A673 (cell line): ENCODE measurements around the gene PHRF1. TPM values are rescaled to one million over a fixed set of nuclear protein-coding genes. Genes with fewer than 3 reads are reported as not detected.
A peak's percentile ranks its signal among the peaks of the same experiment; 100 is the strongest.

Source experiments
- BruUV-seq: library from RNA; stranded (reverse); fragments of 400-500 nt; replicated peaks from 2 replicates; lab custom pipeline; 2021; lab: Mats Ljungman, UMichigan
- CTCF ChIA-PET: fragments of 300-600 bp; sonication (Branson Sonifier 250); formaldehyde crosslinking; loops from one replicate; lab custom pipeline; 2022; ENCODE audit warnings: antibody characterized with exemption; lab: Charles Lee
- POLR2A ChIA-PET: fragments of 300-600 bp; sonication (Branson Sonifier 250); formaldehyde crosslinking; loops from one replicate; lab custom pipeline; 2022; ENCODE audit warnings: antibody characterized with exemption; ENCODE audit not compliant: low non-redundant PET; lab: Charles Lee
- DNase-seq: peaks from one replicate; pipeline ENCODE4 v3.0.0-alpha.2; 2015; ENCODE audit warnings: low spot score
- H3K27ac ChIP-seq: fragments of 200-600 bp; sonication (generic); 2 replicates; pipeline ENCODE4 v1.5.1; 2016; ENCODE audit warnings: mixed run types, low read depth, mild to moderate bottlenecking, mixed read lengths, antibody characterized with exemption, low read length; ENCODE audit not compliant: poor library complexity, severe bottlenecking
- H3K27me3 ChIP-seq: fragments of 200-600 bp; sonication (generic); replicated peaks from 2 replicates; pipeline ENCODE4 v1.6.1; 2017; ENCODE audit warnings: mixed run types, low read depth, mild to moderate bottlenecking, mixed read lengths, antibody characterized with exemption, low read length; ENCODE audit not compliant: insufficient read depth, poor library complexity
- H3K36me3 ChIP-seq: fragments of 200-600 bp; sonication (generic); 2 replicates; pipeline ENCODE4 v1.6.1; 2016; ENCODE audit warnings: mixed run types, mild to moderate bottlenecking, mixed read lengths, antibody characterized with exemption, low read length; ENCODE audit not compliant: insufficient read depth, poor library complexity, severe bottlenecking
- H3K4me1 ChIP-seq: fragments of 200-600 bp; sonication (generic); 2 replicates; pipeline ENCODE4 v1.6.1; 2017; ENCODE audit warnings: mixed run types, mild to moderate bottlenecking, mixed read lengths, antibody characterized with exemption, low read length; ENCODE audit not compliant: insufficient read depth, poor library complexity, severe bottlenecking
- H3K4me3 ChIP-seq: fragments of 200-600 bp; sonication (generic); 2 replicates; pipeline ENCODE4 v1.5.1; 2016; ENCODE audit warnings: low read depth, mixed run types, mild to moderate bottlenecking, mixed read lengths, low read length; ENCODE audit not compliant: poor library complexity, severe bottlenecking
- H3K9me3 ChIP-seq: fragments of 200-600 bp; sonication (generic); 2 replicates; pipeline ENCODE4 v1.6.1; 2016; ENCODE audit warnings: mixed run types, low read depth, mild to moderate bottlenecking, mixed read lengths, antibody characterized with exemption, low read length; ENCODE audit not compliant: poor library complexity, severe bottlenecking
- EZH2 ChIP-seq: fragments of 200-600 bp; sonication (generic); IDR thresholded peaks from 2 replicates; pipeline ENCODE4 v1.6.1; 2017; ENCODE audit warnings: borderline replicate concordance, low read depth, mild to moderate bottlenecking, mixed read lengths, antibody characterized with exemption, low read length; ENCODE audit not compliant: poor library complexity, severe bottlenecking
- intact Hi-C: fragments of 100-400 bp; cut with micrococcal nuclease; formaldehyde crosslinking; loops from one replicate; pipeline ENCODE4 v1.10.0; 2022; ENCODE audit not compliant: unreplicated experiment
- microRNA-seq: library from miRNA; unstranded; fragments of <30 nt; microRNA quantifications from one replicate; pipeline ENCODE4 v1.2.0, GENCODE V29; 2021
- total RNA-seq: library from RNA; stranded (reverse); gene quantifications from 2 replicates; pipeline ENCODE4 v1.2.3, GENCODE V29; 2021
- TF ChIP-seq, protein P1 (sequence below): fragments of 300-800, 200-600 bp; sonication (generic); conservative IDR thresholded peaks from 2 replicates; pipeline ENCODE4 v1.5.1; 2017; ENCODE audit warnings: low read depth, mild to moderate bottlenecking, antibody characterized with exemption, low read length, moderate library complexity, mixed read lengths

PHRF1 gene
- total RNA-seq, 1 experiment from 2014 or later = 43.0 TPM

DNA sequence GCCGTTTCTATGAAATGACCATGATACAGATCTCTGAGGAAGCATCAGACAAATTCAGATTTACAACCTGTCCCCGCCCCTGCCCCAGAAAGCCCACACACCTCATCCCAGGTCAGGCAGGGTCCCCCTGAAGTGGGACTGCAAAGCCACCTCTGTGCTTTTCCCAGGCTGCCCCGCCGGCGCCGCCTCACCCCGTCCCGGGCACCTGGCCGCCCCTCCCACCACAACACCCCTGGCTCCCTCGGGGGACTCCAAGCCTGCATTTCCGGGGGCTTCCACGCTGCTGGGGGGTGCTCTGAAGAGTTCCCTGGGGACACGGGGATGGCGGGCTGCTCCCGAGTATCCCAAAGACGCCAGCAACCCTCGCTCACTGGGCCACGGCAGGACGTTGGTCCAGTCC lies 84.0 kb downstream of the PHRF1 start:
- no peak for DNase-seq
- no peaks in the 10 kb centered on the region for H3K9me3 ChIP-seq
- H3K4me1 ChIP-seq = peaks cover 9% of the 10 kb centered on the region
- TF ChIP-seq EZH2 = no peak
- TF ChIP-seq, protein P1, sequence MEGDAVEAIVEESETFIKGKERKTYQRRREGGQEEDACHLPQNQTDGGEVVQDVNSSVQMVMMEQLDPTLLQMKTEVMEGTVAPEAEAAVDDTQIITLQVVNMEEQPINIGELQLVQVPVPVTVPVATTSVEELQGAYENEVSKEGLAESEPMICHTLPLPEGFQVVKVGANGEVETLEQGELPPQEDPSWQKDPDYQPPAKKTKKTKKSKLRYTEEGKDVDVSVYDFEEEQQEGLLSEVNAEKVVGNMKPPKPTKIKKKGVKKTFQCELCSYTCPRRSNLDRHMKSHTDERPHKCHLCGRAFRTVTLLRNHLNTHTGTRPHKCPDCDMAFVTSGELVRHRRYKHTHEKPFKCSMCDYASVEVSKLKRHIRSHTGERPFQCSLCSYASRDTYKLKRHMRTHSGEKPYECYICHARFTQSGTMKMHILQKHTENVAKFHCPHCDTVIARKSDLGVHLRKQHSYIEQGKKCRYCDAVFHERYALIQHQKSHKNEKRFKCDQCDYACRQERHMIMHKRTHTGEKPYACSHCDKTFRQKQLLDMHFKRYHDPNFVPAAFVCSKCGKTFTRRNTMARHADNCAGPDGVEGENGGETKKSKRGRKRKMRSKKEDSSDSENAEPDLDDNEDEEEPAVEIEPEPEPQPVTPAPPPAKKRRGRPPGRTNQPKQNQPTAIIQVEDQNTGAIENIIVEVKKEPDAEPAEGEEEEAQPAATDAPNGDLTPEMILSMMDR = no peak
- peaks cover 6% of the 10 kb centered on the region for H3K36me3 ChIP-seq
- intact Hi-C loops = loop anchor here (5.0 kb wide), 1 partner anchor 62 kb away; no protein-coding TSS in a partner anchor
- H3K27ac ChIP-seq = no peak overlapping the region
- H3K4me3 ChIP-seq = no peak overlapping the region
- H3K27me3 ChIP-seq = no peaks in the 10 kb centered on the region
- ChIA-PET POLR2A (no interaction called here), CTCF (no interaction called here)
- no TSS peak for BruUV-seq

DNA sequence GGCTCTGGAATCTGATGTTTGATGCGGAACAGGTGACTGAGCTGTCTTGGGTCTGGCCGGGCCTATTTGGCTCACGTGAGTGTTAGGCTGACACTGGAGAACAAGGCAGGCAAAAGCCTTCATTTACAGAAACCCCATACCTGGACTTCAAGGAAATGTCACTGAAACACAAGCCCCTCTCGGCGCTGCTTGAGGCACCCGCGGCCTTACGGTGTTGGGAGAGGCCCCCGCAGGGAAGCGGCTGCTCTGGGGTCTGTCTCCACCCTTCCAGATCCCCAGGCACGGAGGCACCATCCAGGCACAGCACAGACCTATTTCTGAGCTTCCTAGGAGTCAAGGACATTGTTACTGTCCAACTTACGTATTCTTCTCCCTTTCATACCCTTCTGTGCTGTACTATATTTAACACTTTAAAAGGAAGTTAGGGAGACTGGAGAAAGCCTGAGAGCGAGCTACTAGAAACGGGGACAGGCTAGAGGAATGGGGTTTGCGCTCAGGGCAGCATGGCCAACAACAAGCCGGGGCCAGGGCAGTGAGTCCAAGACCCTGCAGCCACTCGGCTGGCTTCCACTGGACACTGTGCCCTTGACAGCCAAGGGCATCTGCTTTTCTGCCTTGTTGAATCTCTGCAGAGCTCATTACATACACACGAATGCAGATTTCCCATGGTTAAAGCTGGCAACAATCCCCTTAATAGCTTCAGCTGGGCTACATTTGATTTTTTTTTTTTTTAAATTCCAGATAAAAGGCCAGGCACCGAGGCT lies 84.6 kb downstream of the PHRF1 start:
- intact Hi-C loops = loop anchor here (5.0 kb wide), 1 partner anchor 61 kb away; no protein-coding TSS in a partner anchor
- ChIA-PET CTCF (interaction anchor here (0.6 kb wide), 1 partner anchor 106 kb away, joined by 5 read pairs; no protein-coding TSS in a partner anchor), POLR2A (no interaction called here)
- H3K9me3 ChIP-seq = no peaks in the 10 kb centered on the region
- BruUV-seq = no TSS peak
- DNase-seq = no peak
- H3K36me3 ChIP-seq = peaks cover 6% of the 10 kb centered on the region
- H3K4me3 ChIP-seq = no peak overlapping the region
- H3K27me3 ChIP-seq = no peaks in the 10 kb centered on the region
- peaks cover 15% of the 10 kb centered on the region for H3K4me1 ChIP-seq
- no peak overlapping the region for H3K27ac ChIP-seq
- TF ChIP-seq, protein P1 = no peak
- TF ChIP-seq EZH2 = no peak

Small RNA genes lying within 50 kb of the gene (microRNA-seq; reads per million reads assigned to microRNA genes)
- gene MIR210 = 163 reads per million, percentile 69 among the genes with 10 or more reads in this experiment

Other genes with a start within 250 kb of the PHRF1 start
- gene B4GALNT4, start 207.0 kb upstream of the PHRF1 start, total RNA-seq = 19.0 and 28.9 TPM in 2 replicates
- not detected in 2 replicates for gene PKP3, start 182.3 kb upstream of the PHRF1 start, total RNA-seq
- gene SIGIRR, start 161.5 kb upstream of the PHRF1 start, total RNA-seq = 16.6 and 17.6 TPM in 2 replicates
- 0.26 TPM in 1 of 2 replicates, not detected in the other for gene ANO9, start 134.5 kb upstream of the PHRF1 start, total RNA-seq
- gene PTDSS2, start 126.2 kb upstream of the PHRF1 start, total RNA-seq = 33.5 and 37.6 TPM in 2 replicates
- 94.6 and 95.4 TPM in 2 replicates for gene RNH1, start 69.2 kb upstream of the PHRF1 start, total RNA-seq
- 82.8 and 90.2 TPM in 2 replicates for gene HRAS, start 40.9 kb upstream of the PHRF1 start, total RNA-seq
- 2.1 and 2.5 TPM in 2 replicates for gene LRRC56, start 38.9 kb upstream of the PHRF1 start, total RNA-seq
- 1.1 and 1.7 TPM in 2 replicates for gene LMNTD2, start 15.7 kb upstream of the PHRF1 start, total RNA-seq
- 4.6 and 6.2 TPM in 2 replicates for gene RASSF7, start 15.5 kb upstream of the PHRF1 start, total RNA-seq
- gene IRF7, start 39.5 kb downstream of the PHRF1 start, total RNA-seq = 8.7 and 8.8 TPM in 2 replicates
- gene CDHR5, start 48.5 kb downstream of the PHRF1 start, total RNA-seq = not detected in 2 replicates
- 1.1 TPM in 1 of 2 replicates, not detected in the other for gene SCT, start 50.7 kb downstream of the PHRF1 start, total RNA-seq
- 3.0 and 3.7 TPM in 2 replicates for gene DRD4, start 60.8 kb downstream of the PHRF1 start, total RNA-seq
- gene DEAF1, start 118.8 kb downstream of the PHRF1 start, total RNA-seq = 56.3 and 56.7 TPM in 2 replicates
- gene TMEM80, start 119.3 kb downstream of the PHRF1 start, total RNA-seq = 13.6 and 17.6 TPM in 2 replicates
- 0.66 and 0.90 TPM in 2 replicates for gene EPS8L2, start 129.8 kb downstream of the PHRF1 start, total RNA-seq
- 173 and 175 TPM in 2 replicates for gene TALDO1, start 171.0 kb downstream of the PHRF1 start, total RNA-seq
- gene GATD1, start 201.0 kb downstream of the PHRF1 start, total RNA-seq = 81.3 and 82.9 TPM in 2 replicates
- gene CEND1, start 213.6 kb downstream of the PHRF1 start, total RNA-seq = 0.24 and 0.52 TPM in 2 replicates
- 33.3 and 38.1 TPM in 2 replicates for gene SLC25A22, start 221.8 kb downstream of the PHRF1 start, total RNA-seq
- gene PIDD1, start 228.8 kb downstream of the PHRF1 start, total RNA-seq = 20.6 and 23.9 TPM in 2 replicates
- 1,325 and 1,354 TPM in 2 replicates for gene RPLP2, start 233.5 kb downstream of the PHRF1 start, total RNA-seq
- 45.0 and 45.4 TPM in 2 replicates for gene PNPLA2, start 242.4 kb downstream of the PHRF1 start, total RNA-seq